MM.1S (cell line): ENCODE measurements around the gene FGGY.

ENCODE experiments used
- CTCF ChIP-seq: fragments of 300-600 bp; sonication (generic); IDR thresholded peaks from 2 replicates; pipeline ENCODE4 v1.5.1; 2016; ENCODE audit warnings: antibody characterized with exemption, low read length, mixed read lengths
- EZH2 ChIP-seq: fragments of 300-600 bp; sonication (generic); optimal IDR thresholded peaks from 2 replicates; pipeline ENCODE3; 2017; ENCODE audit warnings: low read depth, mild to moderate bottlenecking, antibody characterized with exemption, low read length, mixed read lengths
- EZH2phosphoT487 ChIP-seq: fragments of 300-600 bp; sonication (generic); IDR thresholded peaks from 2 replicates; pipeline ENCODE4 v1.6.1; 2018; ENCODE audit warnings: antibody characterized with exemption, low read length

- TF ChIP-seq CTCF (no peak), EZH2phosphoT487 (no peak), EZH2 (no peak)
These were observed 25.2 kb upstream of the FGGY start for GRCh38 chr1:59271561-59272260.
